B cell (primary cell): ENCODE measurements around the gene EXOC7. TPM values are rescaled to one million over a fixed set of nuclear protein-coding genes. Genes with fewer than 3 reads are reported as not detected.

ENCODE experiments used
- ATAC-seq: fragments of 200-7000 bp; cut with Tn5 transposase; one replicate; pipeline ENCODE4 v1.10.0; 2021; ENCODE audit warnings: low read depth, mild to moderate bottlenecking, moderate number of reproducible peaks, moderate library complexity
- CTCF ChIA-PET: fragments of 350-600 bp; sonication (Branson Sonifier 250); formaldehyde crosslinking; loops from one replicate; lab custom pipeline; 2021; ENCODE audit warnings: antibody characterized with exemption, inconsistent platforms; lab: Charles Lee
- POLR2A ChIA-PET: fragments of 350-600 bp; sonication (Branson Sonifier 250); formaldehyde crosslinking; loops from one replicate; lab custom pipeline; 2021; ENCODE audit warnings: antibody characterized with exemption; lab: Charles Lee
- DNase-seq: peaks from one replicate; pipeline ENCODE4 v3.0.0; 2013
- H2AFZ ChIP-seq: 2 replicates; pipeline ENCODE4 v1.6.1; 2012; ENCODE audit warnings: mild to moderate bottlenecking, low read depth, low read length; ENCODE audit not compliant: insufficient read depth, poor library complexity, severe bottlenecking
- H3K27ac ChIP-seq, 2 donors: 1 replicate in 1 of 2; 2 replicates in 1 of 2; pipeline ENCODE4 v1.5.1; 2012 to 2013; ENCODE audit warnings: low read length in 2 of 2, mild to moderate bottlenecking in 2 of 2, moderate library complexity in 1 of 2
- H3K27me3 ChIP-seq, 4 experiments: fragments of 200-600 bp in 1 of 4; sonication (generic) in 1 of 4; replicated peaks in 1 of 4; 1 replicate in 2 of 4; 2 replicates in 2 of 4; pipeline versions ENCODE4 v1.6.1 to v1.7.0; 2013 to 2016; ENCODE audit warnings: low read length in 3 of 4, mild to moderate bottlenecking in 2 of 4, mixed read lengths in 1 of 4, moderate library complexity in 1 of 4; ENCODE audit not compliant: insufficient read depth in 4 of 4, control insufficient read depth in 3 of 4; ENCODE audit errors: control extremely low read depth in 1 of 4
- H3K36me3 ChIP-seq, 2 experiments: replicated peaks in 1 of 2; 1 replicate in 1 of 2; 2 replicates in 1 of 2; pipeline versions ENCODE4 v1.6.1 to v1.7.1; 2013; ENCODE audit warnings: low read length in 1 of 2; ENCODE audit not compliant: insufficient read depth in 2 of 2, control insufficient read depth in 1 of 2; ENCODE audit errors: control extremely low read depth in 1 of 2, extremely low read depth in 1 of 2
- H3K4me1 ChIP-seq, 2 donors: fragments of 200-600 bp in 1 of 2; sonication (generic) in 1 of 2; 1 replicate in 1 of 2; 2 replicates in 1 of 2; pipeline versions ENCODE4 v1.5.1 to v1.6.1; 2013 to 2017; ENCODE audit warnings: low read length in 2 of 2; ENCODE audit not compliant: control insufficient read depth in 2 of 2, insufficient read depth in 2 of 2
- H3K4me2 ChIP-seq: replicated peaks from 2 replicates; pipeline ENCODE3; 2012; ENCODE audit warnings: mild to moderate bottlenecking, low read depth, low read length; ENCODE audit not compliant: poor library complexity, severe bottlenecking
- H3K4me3 ChIP-seq, 5 experiments: fragments of 200-600 bp in 1 of 5; sonication (generic) in 1 of 5; 1 replicate in 3 of 5; 2 replicates in 2 of 5; pipeline versions ENCODE4 v1.5.1 to v1.7.0; 2011 to 2016; ENCODE audit warnings: low read length in 4 of 5, mild to moderate bottlenecking in 4 of 5, low read depth in 2 of 5, control low read depth in 1 of 5, moderate library complexity in 1 of 5; ENCODE audit not compliant: insufficient read depth in 1 of 5; ENCODE audit errors: control extremely low read depth in 1 of 5, extremely low read depth in 1 of 5
- H3K79me2 ChIP-seq: fragments of 200-600 bp; sonication (generic); one replicate; pipeline ENCODE4 v1.6.0; 2016; ENCODE audit warnings: low read length; ENCODE audit not compliant: control insufficient read depth, insufficient read depth
- H3K9ac ChIP-seq: fragments of 200-600 bp; sonication (generic); 2 replicates; pipeline ENCODE4 v1.6.1; 2017; ENCODE audit warnings: mild to moderate bottlenecking, low read length, moderate library complexity
- H3K9me3 ChIP-seq, 3 donors: one replicate each; pipeline versions ENCODE4 v1.6.1 to v1.7.1; 2013; ENCODE audit warnings: low read length in 2 of 3; ENCODE audit not compliant: control insufficient read depth in 2 of 3, insufficient read depth in 1 of 3; ENCODE audit errors: control extremely low read depth in 1 of 3
- H4K20me1 ChIP-seq: 2 replicates; pipeline ENCODE4 v1.6.0; 2012; ENCODE audit warnings: mild to moderate bottlenecking, low read length; ENCODE audit not compliant: insufficient read depth, control insufficient read depth, poor library complexity, severe bottlenecking
- H3K27ac Mint-ChIP-seq: one replicate; pipeline ENCODE4 v1.8.0; 2021; ENCODE audit warnings: mixed read lengths
- H3K27me3 Mint-ChIP-seq: one replicate; pipeline ENCODE4 v1.8.0; 2021; ENCODE audit warnings: mixed read lengths
- H3K4me1 Mint-ChIP-seq: one replicate; pipeline ENCODE4 v1.8.0; 2021; ENCODE audit warnings: mixed read lengths
- H3K4me3 Mint-ChIP-seq: one replicate; pipeline ENCODE4 v1.8.0; 2021; ENCODE audit warnings: mixed read lengths
- H3K9me3 Mint-ChIP-seq: one replicate; pipeline ENCODE4 v1.8.0; 2022; ENCODE audit warnings: mixed read lengths; ENCODE audit not compliant: insufficient read depth
- CTCF ChIP-seq: fragments of 200-600 bp; IDR thresholded peaks from one replicate; pipeline ENCODE4 v1.8.0; 2022; ENCODE audit warnings: antibody characterized with exemption, mild to moderate bottlenecking
- EZH2 ChIP-seq: IDR thresholded peaks from 2 replicates; pipeline ENCODE4 v1.6.1; 2012; ENCODE audit warnings: borderline replicate concordance, low read depth, mild to moderate bottlenecking, moderate library complexity, low read length; ENCODE audit not compliant: insufficient read depth, poor library complexity, severe bottlenecking
- WGBS: methylation state at CpG from one replicate; pipeline ENCODE4 v1.1.5; 2013; ENCODE audit warnings: missing lambda C conversion rate; ENCODE audit not compliant: insufficient coverage; 5-methylcytosine and 5-hydroxymethylcytosine counted together
- intact Hi-C: fragments of 100-400 bp; cut with micrococcal nuclease; formaldehyde crosslinking; loops from one replicate; pipeline ENCODE4 v1.10.0; 2022
- polyA plus RNA-seq: library from polyadenylated mRNA; depleted of rRNA; stranded (reverse); fragments of >200 nt; gene quantifications from 2 replicates; pipeline ENCODE4 v1.2.3, GENCODE V29; 2012
- total RNA-seq, 2 donors: library from RNA; stranded (reverse); fragments of 120-200 nt in 1 of 2; gene quantifications; 1 replicate in 1 of 2; 2 replicates in 1 of 2; pipeline versions ENCODE4 v1.2.3 to v1.2.4, GENCODE V29; 2013 to 2022

EXOC7 gene
- total and polyA plus RNA-seq, 2 donors (not counting 1 experiment from before 2014, with no cell fraction given) = 105 to 194 TPM

- no peaks in the 10 kb centered on the region for H3K36me3 ChIP-seq
- CTCF ChIA-PET = interaction anchor here (1.3 to 16.8 kb wide), 4 partner anchors 10 to 143 kb away, joined by 3 to 435 read pairs (median 4); no protein-coding TSS in a partner anchor
- intact Hi-C loops = no loop called here
- no peak overlapping the region for H3K27ac ChIP-seq
- H3K4me2 ChIP-seq = no peak overlapping the region
- no peak overlapping the region for H3K9ac ChIP-seq
- POLR2A ChIA-PET = interaction anchor here (0.6 kb wide), 1 partner anchor 137 kb away, joined by 4 read pairs; no protein-coding TSS in a partner anchor
- no peak overlapping the region for H2AFZ ChIP-seq
- Mint-ChIP-seq H3K4me1 (peaks cover 2% of the 10 kb centered on the region), H3K27me3 (peaks cover 14% of the 10 kb centered on the region), H3K9me3 (no peaks in the 10 kb centered on the region), H3K27ac (no peak overlapping the region), H3K4me3 (no peak overlapping the region)
- H3K4me3 ChIP-seq = no peak overlapping the region
- no peaks in the 10 kb centered on the region for H4K20me1 ChIP-seq
- H3K4me1 ChIP-seq = no peaks in the 10 kb centered on the region
- DNase-seq (no peak), ATAC-seq (no peak)
- TF ChIP-seq CTCF (no peak), EZH2 (no peak)
- no peaks in the 10 kb centered on the region for H3K9me3 ChIP-seq
- peaks cover 0 to 8% (median 0%) of the 10 kb centered on the region in 4 experiments for H3K27me3 ChIP-seq
- no peaks in the 10 kb centered on the region for H3K79me2 ChIP-seq
- 93% methylated on average over 15 of the region's 21 CpGs for WGBS
Observed at GRCh38 chr17:76131051-76131691, 27.6 kb upstream of the EXOC7 start.

DNA sequence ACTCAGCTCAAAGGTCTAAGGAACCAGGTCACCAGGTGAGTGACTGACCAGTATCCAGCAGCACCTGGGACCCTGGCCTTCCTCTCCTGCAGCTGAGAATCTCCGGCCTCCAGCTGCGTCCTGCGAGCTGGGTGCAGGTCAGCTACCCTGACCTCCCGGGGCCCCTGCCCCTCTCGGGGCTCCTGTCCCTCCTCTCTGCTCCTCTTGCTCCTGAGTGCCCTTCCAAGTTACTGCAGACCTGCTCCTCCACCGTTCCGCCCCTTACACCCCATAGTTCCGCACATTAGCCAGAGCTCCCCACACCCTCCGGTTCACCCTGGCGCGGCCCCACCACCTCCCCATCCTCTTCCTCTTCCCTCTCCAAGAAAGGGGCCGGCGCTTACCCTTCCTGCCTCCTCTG, 26.9 kb upstream of the EXOC7 start:
- DNase-seq (no peak), ATAC-seq (no peak)
- no peak overlapping the region for H3K9ac ChIP-seq
- 36% methylated on average over 13 of the region's 13 CpGs for WGBS
- no peaks in the 10 kb centered on the region for H3K4me1 ChIP-seq
- no peaks in the 10 kb centered on the region for H4K20me1 ChIP-seq
- Mint-ChIP-seq H3K27ac (no peak overlapping the region), H3K4me1 (peaks cover 2% of the 10 kb centered on the region), H3K9me3 (no peaks in the 10 kb centered on the region), H3K4me3 (no peak overlapping the region), H3K27me3 (peaks cover 14% of the 10 kb centered on the region)
- CTCF ChIA-PET = interaction anchor here (0.9 to 16.8 kb wide), 6 partner anchors 9 to 169 kb away, joined by 3 to 435 read pairs (median 4); no protein-coding TSS in a partner anchor
- H3K27me3 ChIP-seq = peaks cover 0 to 8% (median 0%) of the 10 kb centered on the region in 4 experiments
- POLR2A ChIA-PET = interaction anchor here (0.6 to 0.7 kb wide), 2 partner anchors 138 to 146 kb away, joined by 3 to 4 read pairs; no protein-coding TSS in a partner anchor
- H3K36me3 ChIP-seq = no peaks in the 10 kb centered on the region
- H3K9me3 ChIP-seq = no peaks in the 10 kb centered on the region
- no peak overlapping the region for H3K4me2 ChIP-seq
- no peaks in the 10 kb centered on the region for H3K79me2 ChIP-seq
- no peak for TF ChIP-seq CTCF
- TF ChIP-seq EZH2 = no peak
- no peak overlapping the region for H3K4me3 ChIP-seq
- H2AFZ ChIP-seq = no peak overlapping the region
- H3K27ac ChIP-seq = no peak overlapping the region
- intact Hi-C loops = no loop called here
